Thyroid gland (tissue), 4 donors: ENCODE measurements around the gene LRBA.

Experiments used
- CTCF ChIP-seq, 6 experiments: fragments of 200-600 bp in 3 of 6; fragments of 450-650 bp in 3 of 6; sonication (generic) in 3 of 6; IDR thresholded peaks; one replicate each; pipeline ENCODE4 v1.5.1; 2016 to 2019; ENCODE audit warnings: antibody characterized with exemption in 6 of 6, mild to moderate bottlenecking in 2 of 6, inconsistent platforms in 1 of 6, moderate library complexity in 1 of 6
- POLR2A ChIP-seq, 2 donors: fragments of 450-650 bp; IDR thresholded peaks; one replicate each; pipeline ENCODE4 v1.6.1; 2017; ENCODE audit warnings: antibody characterized with exemption in 2 of 2, mild to moderate bottlenecking in 2 of 2, moderate library complexity in 1 of 2

- TF ChIP-seq CTCF (IDR thresholded peaks at IDR 0.05) = no peak
- TF ChIP-seq POLR2A (IDR thresholded peaks at IDR 0.05) = no peak
These were observed 656.4 kb downstream of the LRBA start for GRCh38 chr4:150358691-150359090.
